Progenitor cell of endocrine pancreas (in vitro differentiated cells): ENCODE results near the gene DHDDS. TPM values are rescaled to one million over a fixed set of nuclear protein-coding genes. Genes with fewer than 3 reads are reported as not detected.

Source experiments
- DNase-seq: peaks from one replicate; pipeline ENCODE4 v3.0.0; 2021; ENCODE audit warnings: low spot score; ENCODE audit not compliant: unreplicated experiment
- H3K27ac Mint-ChIP-seq: 2 replicates; pipeline ENCODE4 v1.8.0; 2021; ENCODE audit warnings: mild to moderate bottlenecking, moderate library complexity, mixed read lengths
- H3K27me3 Mint-ChIP-seq: 2 replicates; pipeline ENCODE4 v1.8.0; 2021; ENCODE audit warnings: mixed read lengths
- H3K36me3 Mint-ChIP-seq: 2 replicates; pipeline ENCODE4 v1.8.0; 2022; ENCODE audit warnings: mixed read lengths; ENCODE audit not compliant: insufficient read depth
- H3K4me1 Mint-ChIP-seq: 2 replicates; pipeline ENCODE4 v1.8.0; 2021; ENCODE audit warnings: low read depth, mixed read lengths
- H3K4me3 Mint-ChIP-seq: 2 replicates; pipeline ENCODE4 v1.8.0; 2021; ENCODE audit warnings: low read depth, mild to moderate bottlenecking, moderate library complexity, mixed read lengths
- H3K9me3 Mint-ChIP-seq: 2 replicates; pipeline ENCODE4 v1.8.0; 2021; ENCODE audit warnings: low read depth, mixed read lengths
- CTCF ChIP-seq: fragments of 200-600 bp; sonication (generic); IDR thresholded peaks from one replicate; pipeline ENCODE4 v1.5.0; 2021; ENCODE audit warnings: antibody characterized with exemption, mild to moderate bottlenecking; ENCODE audit not compliant: unreplicated experiment
- total RNA-seq: library from RNA; stranded (reverse); gene quantifications from 2 replicates; pipeline ENCODE4 v1.2.1, GENCODE V29; 2021

Gene DHDDS
- total RNA-seq, 1 donor from 2014 or later: 44.4 TPM

- H3K36me3 Mint-ChIP-seq: peaks cover 19% of the 10 kb centered on the region
- H3K9me3 Mint-ChIP-seq: no peaks in the 10 kb centered on the region
- H3K4me1 Mint-ChIP-seq: peaks cover 2% of the 10 kb centered on the region
Measured at GRCh38 chr1:26438041-26438440, 5.9 kb downstream of the DHDDS start.

DNA sequence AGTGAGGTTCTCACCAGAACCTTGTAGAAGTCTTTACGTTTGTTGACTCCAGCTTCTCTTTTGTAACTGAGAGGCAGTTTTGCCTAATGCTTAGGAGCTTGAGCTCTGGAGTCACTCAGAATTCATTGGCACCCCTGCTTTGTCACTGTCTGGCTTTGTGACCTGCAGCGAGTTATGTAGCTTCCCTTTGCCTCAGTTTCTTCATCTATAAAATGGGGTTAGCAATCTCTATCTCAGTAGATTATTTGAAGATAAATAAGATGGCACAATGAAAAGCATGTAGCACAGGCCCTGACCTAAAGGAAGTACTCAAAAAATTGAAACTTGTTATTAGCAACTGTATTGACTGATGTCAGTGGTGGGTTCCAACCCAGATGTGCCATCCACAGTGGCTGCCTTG is 8.1 kb downstream of the DHDDS start:
- Mint-ChIP-seq H3K27me3 (no peaks in the 10 kb centered on the region), H3K4me3 (no peak overlapping the region), H3K36me3 (peaks cover 21% of the 10 kb centered on the region), H3K27ac (no peak overlapping the region), H3K4me1 (no peaks in the 10 kb centered on the region), H3K9me3 (no peaks in the 10 kb centered on the region)
- no peak for TF ChIP-seq CTCF
- DNase-seq: no peak

More at GRCh38 chr1:26438041-26438440, 5.9 kb downstream of the DHDDS start:
- Mint-ChIP-seq H3K4me3 (no peak overlapping the region), H3K27me3 (no peaks in the 10 kb centered on the region), H3K27ac (no peak overlapping the region)
- no peak for DNase-seq
- TF ChIP-seq CTCF: no peak

DNA sequence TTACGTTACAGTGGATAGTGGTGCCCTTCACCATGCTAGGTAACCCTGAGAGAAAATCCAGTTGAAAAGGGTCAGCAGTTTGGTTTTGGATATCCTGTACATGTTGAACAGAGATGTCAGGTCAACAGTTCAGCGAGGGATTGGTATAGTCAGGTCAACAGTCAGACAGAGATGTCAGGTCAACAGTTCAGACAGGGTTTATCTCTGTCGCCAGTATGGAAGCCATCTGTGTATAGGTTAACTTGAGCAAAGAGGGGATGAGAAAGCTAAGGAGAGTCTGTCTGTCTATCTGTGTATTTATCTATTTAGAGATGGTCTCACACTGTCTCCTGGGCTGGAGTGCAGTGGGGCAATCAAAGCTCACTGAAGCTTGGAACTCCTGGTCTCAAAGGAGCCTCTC is 17.7 kb downstream of the DHDDS start:
- peaks cover 14% of the 10 kb centered on the region for H3K36me3 Mint-ChIP-seq
- no peaks in the 10 kb centered on the region for H3K4me1 Mint-ChIP-seq
- H3K4me3 Mint-ChIP-seq: no peak overlapping the region
- no peak for DNase-seq
- TF ChIP-seq CTCF: no peak
- H3K27me3 Mint-ChIP-seq: no peaks in the 10 kb centered on the region
- H3K9me3 Mint-ChIP-seq: no peaks in the 10 kb centered on the region
- H3K27ac Mint-ChIP-seq: no peak overlapping the region

- Mint-ChIP-seq H3K36me3 (peaks cover 12% of the 10 kb centered on the region), H3K27ac (no peak overlapping the region), H3K4me1 (no peaks in the 10 kb centered on the region), H3K9me3 (no peaks in the 10 kb centered on the region), H3K4me3 (no peak overlapping the region), H3K27me3 (no peaks in the 10 kb centered on the region)
- no peak for DNase-seq
- TF ChIP-seq CTCF: no peak
Measured at GRCh38 chr1:26450908-26451307, 18.8 kb downstream of the DHDDS start.

DNA sequence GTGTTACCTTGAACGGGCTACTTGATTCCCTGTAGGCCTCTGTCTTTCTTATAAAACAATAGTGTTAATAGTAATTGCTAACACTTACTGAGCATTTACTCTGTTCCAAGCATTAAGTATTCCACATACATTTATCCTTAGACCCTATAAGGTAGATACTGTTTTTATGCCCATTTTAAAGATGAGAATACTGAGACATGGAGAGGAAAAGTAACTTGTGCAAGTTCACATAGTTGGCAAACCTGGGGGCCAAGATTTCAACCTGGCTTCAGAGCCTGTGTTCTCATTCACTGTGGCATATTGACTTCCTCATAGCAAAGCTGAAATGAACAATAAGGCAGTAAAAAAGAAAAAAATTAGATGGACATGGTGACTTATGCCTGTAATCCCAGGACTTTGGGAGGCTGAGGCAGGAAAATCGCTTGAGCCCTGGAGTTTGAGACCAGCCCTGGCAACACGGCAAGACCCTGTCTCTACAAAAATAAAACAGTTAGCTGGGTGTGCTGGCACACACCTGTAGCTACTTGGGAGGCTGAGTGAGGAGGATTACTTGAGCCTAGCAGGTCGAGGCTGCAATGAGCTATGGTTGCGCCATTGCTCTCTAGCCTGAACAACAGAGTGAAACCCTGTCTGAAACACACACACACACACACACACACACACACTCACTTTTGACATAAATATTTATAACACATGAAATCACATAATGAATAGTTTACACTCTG is 20.5 kb downstream of the DHDDS start:
- Mint-ChIP-seq H3K4me3 (no peak overlapping the region), H3K4me1 (no peaks in the 10 kb centered on the region), H3K36me3 (peaks cover 7% of the 10 kb centered on the region), H3K9me3 (no peaks in the 10 kb centered on the region), H3K27ac (no peak overlapping the region), H3K27me3 (no peaks in the 10 kb centered on the region)
- no peak for DNase-seq
- TF ChIP-seq CTCF: no peak
